Esophagus muscularis mucosa (tissue), 4 donors: ENCODE data around the gene NSUN7. TPM values are rescaled to one million over a fixed set of nuclear protein-coding genes. Genes with fewer than 3 reads are reported as not detected.

Source experiments
- DNase-seq: peaks from one replicate; pipeline ENCODE4 v3.0.0-alpha.2; 2017; ENCODE audit errors: extremely low spot score
- H3K27ac ChIP-seq, 4 donors: fragments of 200-600 bp; sonication (generic); replicated peaks in 1 of 4; 1 replicate in 3 of 4; 2 replicates in 1 of 4; pipeline ENCODE4 v1.5.1; 2016 to 2019; ENCODE audit warnings: mild to moderate bottlenecking in 1 of 4
- H3K27me3 ChIP-seq, 4 donors: fragments of 200-600 bp; sonication (generic); one replicate each; pipeline versions ENCODE4 v1.5.1 to v1.6.0; 2016 to 2019
- H3K36me3 ChIP-seq, 4 donors: fragments of 200-600 bp; sonication (generic); one replicate each; pipeline ENCODE4 v1.5.1; 2016 to 2019
- H3K4me1 ChIP-seq, 4 donors: fragments of 200-600 bp; sonication (generic); one replicate each; pipeline ENCODE4 v1.5.1; 2016 to 2019
- H3K4me3 ChIP-seq, 4 donors: fragments of 200-600 bp; sonication (generic); 1 replicate in 2 of 4; 2 replicates in 2 of 4; pipeline ENCODE4 v1.5.1; 2016 to 2019; ENCODE audit warnings: mild to moderate bottlenecking in 4 of 4, moderate library complexity in 1 of 4
- H3K9me3 ChIP-seq, 4 donors: fragments of 200-600 bp; sonication (generic); 1 replicate in 3 of 4; 2 replicates in 1 of 4; pipeline ENCODE4 v1.5.1; 2016 to 2019
- EP300 ChIP-seq: sonication (generic); formaldehyde crosslinking; IDR thresholded peaks from one replicate; pipeline ENCODE4 v1.6.1; 2017; ENCODE audit warnings: antibody characterized with exemption
- POLR2A ChIP-seq: fragments of 450-650 bp; IDR thresholded peaks from one replicate; pipeline ENCODE4 v1.6.1; 2017; ENCODE audit warnings: antibody characterized with exemption, moderate library complexity, mild to moderate bottlenecking, low read depth
- POLR2AphosphoS5 ChIP-seq, 2 donors: sonication (generic); formaldehyde crosslinking; IDR thresholded peaks; one replicate each; pipeline ENCODE4 v1.6.1; 2017; ENCODE audit warnings: antibody characterized with exemption in 2 of 2
- WGBS: methylation state at CpG from one replicate; pipeline ENCODE4 v1.1.5; 2018; 5-methylcytosine and 5-hydroxymethylcytosine counted together
- intact Hi-C: fragments of 100-400 bp; cut with DNase I; formaldehyde crosslinking; loops from one replicate; pipeline ENCODE4 v1.15.1; 2023
- total RNA-seq, 4 donors: library from RNA; depleted of rRNA; stranded (reverse); fragments of >200 nt; gene quantifications; one replicate each; pipeline versions ENCODE4 v1.1.0 to v1.2.1, GENCODE V29; 2016
- TF ChIP-seq, protein P1 (sequence below), 3 experiments: fragments of 200-600 bp in 2 of 3; fragments of 450-650 bp in 1 of 3; sonication (generic) in 2 of 3; IDR thresholded peaks; one replicate each; pipeline ENCODE4 v1.5.1; 2017 to 2019; ENCODE audit warnings: antibody characterized with exemption in 3 of 3, mild to moderate bottlenecking in 2 of 3, moderate library complexity in 1 of 3

The NSUN7 gene
- total RNA-seq, 4 donors from 2014 or later = 0.83 to 7.1 (median 2.8) TPM

DNA sequence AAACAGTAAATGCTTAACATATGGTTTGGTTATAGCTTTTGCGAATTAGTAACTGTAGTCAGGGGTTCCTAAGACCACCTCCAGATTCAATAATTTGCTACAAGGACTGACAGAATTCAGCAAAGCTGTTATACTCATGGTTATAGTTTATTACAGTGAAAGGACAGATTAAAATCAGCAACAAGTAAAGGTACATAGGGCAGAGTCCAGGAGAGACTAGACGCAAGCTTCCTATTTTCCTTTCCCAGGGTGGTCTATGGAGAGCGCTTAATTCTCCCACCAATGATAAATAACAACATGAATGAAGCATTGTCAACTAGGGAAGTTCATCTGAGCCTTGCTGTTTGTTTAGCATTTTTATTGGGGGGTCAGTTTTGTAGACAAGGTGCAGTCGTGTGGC lies 5.9 kb downstream of the NSUN7 start:
- H3K36me3 ChIP-seq = no peaks in the 10 kb centered on the region
- H3K27ac ChIP-seq = no peak overlapping the region
- TF ChIP-seq POLR2AphosphoS5 (IDR thresholded peaks at IDR 0.05) (no peak), EP300 (no peak), POLR2A (no peak)
- TF ChIP-seq, protein P1, sequence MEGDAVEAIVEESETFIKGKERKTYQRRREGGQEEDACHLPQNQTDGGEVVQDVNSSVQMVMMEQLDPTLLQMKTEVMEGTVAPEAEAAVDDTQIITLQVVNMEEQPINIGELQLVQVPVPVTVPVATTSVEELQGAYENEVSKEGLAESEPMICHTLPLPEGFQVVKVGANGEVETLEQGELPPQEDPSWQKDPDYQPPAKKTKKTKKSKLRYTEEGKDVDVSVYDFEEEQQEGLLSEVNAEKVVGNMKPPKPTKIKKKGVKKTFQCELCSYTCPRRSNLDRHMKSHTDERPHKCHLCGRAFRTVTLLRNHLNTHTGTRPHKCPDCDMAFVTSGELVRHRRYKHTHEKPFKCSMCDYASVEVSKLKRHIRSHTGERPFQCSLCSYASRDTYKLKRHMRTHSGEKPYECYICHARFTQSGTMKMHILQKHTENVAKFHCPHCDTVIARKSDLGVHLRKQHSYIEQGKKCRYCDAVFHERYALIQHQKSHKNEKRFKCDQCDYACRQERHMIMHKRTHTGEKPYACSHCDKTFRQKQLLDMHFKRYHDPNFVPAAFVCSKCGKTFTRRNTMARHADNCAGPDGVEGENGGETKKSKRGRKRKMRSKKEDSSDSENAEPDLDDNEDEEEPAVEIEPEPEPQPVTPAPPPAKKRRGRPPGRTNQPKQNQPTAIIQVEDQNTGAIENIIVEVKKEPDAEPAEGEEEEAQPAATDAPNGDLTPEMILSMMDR (IDR thresholded peaks at IDR 0.05) = no peak
- peaks cover 0 to 10% (median 7%) of the 10 kb centered on the region in 4 donors for H3K4me1 ChIP-seq
- 94% methylated on average over 4 of the region's 4 CpGs for WGBS
- H3K4me3 ChIP-seq = no peak overlapping the region
- H3K27me3 ChIP-seq = no peaks in the 10 kb centered on the region
- H3K9me3 ChIP-seq = no peaks in the 10 kb centered on the region
- intact Hi-C loops = no loop called here
- DNase-seq = no peak

- Histone ChIP-seq H3K9me3 (no peaks in the 10 kb centered on the region), H3K27ac (no peak overlapping the region), H3K4me3 (no peak overlapping the region), H3K4me1 (no peaks in the 10 kb centered on the region), H3K27me3 (no peaks in the 10 kb centered on the region), H3K36me3 (no peaks in the 10 kb centered on the region)
- 86% methylated on average over 3 of the region's 3 CpGs for WGBS
- intact Hi-C loops = no loop called here
- TF ChIP-seq POLR2AphosphoS5 (IDR thresholded peaks at IDR 0.05) = no peak
- TF ChIP-seq EP300 = no peak
- TF ChIP-seq, protein P1 (IDR thresholded peaks at IDR 0.05) = no peak
- TF ChIP-seq POLR2A = no peak
- no peak for DNase-seq
Measured at GRCh38 chr4:40763228-40763716, 13.5 kb downstream of the NSUN7 start.

DNA sequence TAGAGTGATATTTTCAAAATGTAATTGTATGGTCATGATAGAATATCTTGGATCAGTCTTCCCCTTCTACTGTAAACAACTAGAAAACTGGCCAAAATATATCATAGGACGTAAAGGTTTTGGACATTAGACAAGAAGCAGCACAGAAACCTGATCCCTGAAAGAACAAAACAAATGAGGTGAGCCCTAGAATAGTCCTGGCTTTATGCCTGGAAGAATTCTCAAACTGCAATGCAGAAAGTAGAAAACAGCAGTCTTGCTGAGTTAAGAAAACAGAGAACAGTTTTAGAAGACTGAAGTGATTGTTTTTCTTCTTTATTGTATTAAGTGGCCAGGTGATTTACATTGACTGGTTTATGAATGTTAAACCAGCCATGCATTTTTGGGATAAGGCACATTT lies 19.5 kb downstream of the NSUN7 start:
- Histone ChIP-seq H3K27ac (no peak overlapping the region), H3K9me3 (no peaks in the 10 kb centered on the region), H3K4me1 (peaks cover 0 to 11% (median 9%) of the 10 kb centered on the region in 4 donors), H3K4me3 (no peak overlapping the region), H3K36me3 (no peaks in the 10 kb centered on the region), H3K27me3 (no peaks in the 10 kb centered on the region)
- DNase-seq = no peak
- no peak for TF ChIP-seq EP300
- TF ChIP-seq POLR2AphosphoS5 (IDR thresholded peaks at IDR 0.05) = no peak
- no peak for TF ChIP-seq POLR2A
- TF ChIP-seq, protein P1 (IDR thresholded peaks at IDR 0.05) = no peak
- 43% methylated on average over 1 of the region's 1 CpG for WGBS
- intact Hi-C loops = no loop called here

DNA sequence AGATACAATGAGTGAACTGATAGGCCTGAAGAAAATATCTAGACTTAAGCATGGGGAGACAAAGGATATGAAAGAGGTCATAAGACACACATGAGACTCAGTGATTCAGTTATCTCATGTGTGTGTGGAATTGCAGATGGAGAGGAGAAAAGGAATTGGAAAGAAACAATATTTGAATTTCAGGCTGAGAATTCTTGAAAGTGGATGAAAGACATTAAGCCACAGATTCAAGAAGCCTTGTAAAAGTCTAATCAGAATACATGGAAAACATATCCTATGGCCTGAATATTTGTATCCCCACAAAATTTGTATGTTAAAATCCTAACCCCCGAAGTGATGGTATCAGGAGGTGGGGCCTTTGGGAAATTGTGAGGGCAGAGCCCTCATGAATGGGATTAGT lies 28.3 kb downstream of the NSUN7 start:
- WGBS = 100% methylated on average over 1 of the region's 1 CpG

More for the DNA sequence above, 28.3 kb downstream of the NSUN7 start:
- Histone ChIP-seq H3K27me3 (no peaks in the 10 kb centered on the region), H3K4me1 (no peaks in the 10 kb centered on the region), H3K27ac (no peak overlapping the region), H3K4me3 (no peak overlapping the region), H3K9me3 (peaks cover 0 to 9% (median 4%) of the 10 kb centered on the region in 4 donors), H3K36me3 (no peaks in the 10 kb centered on the region)
- DNase-seq = no peak
- TF ChIP-seq, protein P1 (IDR thresholded peaks at IDR 0.05) = no peak
- no peak for TF ChIP-seq EP300
- TF ChIP-seq POLR2AphosphoS5 (IDR thresholded peaks at IDR 0.05) = no peak
- intact Hi-C loops = no loop called here
